H9 (cell line): Measurements from ENCODE around the gene C17orf75. TPM values are rescaled to one million over a fixed set of nuclear protein-coding genes. Genes with fewer than 3 reads are reported as not detected.

Experiments
- DNase-seq: peaks from one replicate; pipeline ENCODE4 v3.0.0-alpha.2; 2017
- H2AFZ ChIP-seq: one replicate; pipeline ENCODE4 v1.6.1; 2013; ENCODE audit warnings: mild to moderate bottlenecking, low read length, control low read depth, moderate library complexity
- H2AK5ac ChIP-seq: 2 replicates; pipeline ENCODE4 v1.6.1; 2013; ENCODE audit warnings: low read length, control low read depth, mixed read lengths; ENCODE audit not compliant: insufficient read length
- H2BK120ac ChIP-seq: one replicate; pipeline ENCODE4 v1.6.1; 2013; ENCODE audit warnings: low read depth, mild to moderate bottlenecking, low read length, control low read depth, inconsistent platforms; ENCODE audit not compliant: poor library complexity, severe bottlenecking
- H2BK12ac ChIP-seq: 2 replicates; pipeline ENCODE4 v1.6.1; 2013; ENCODE audit warnings: low read length, control low read depth, mixed read lengths, low read depth; ENCODE audit not compliant: insufficient read length
- H2BK15ac ChIP-seq: 2 replicates; pipeline ENCODE4 v1.6.1; 2013; ENCODE audit warnings: low read depth, low read length, control low read depth
- H2BK20ac ChIP-seq: one replicate; pipeline ENCODE4 v1.6.1; 2013; ENCODE audit warnings: low read depth, mild to moderate bottlenecking, low read length, control low read depth, inconsistent platforms; ENCODE audit not compliant: poor library complexity, severe bottlenecking
- H2BK5ac ChIP-seq: 2 replicates; pipeline ENCODE4 v1.6.1; 2013; ENCODE audit warnings: low read length, control low read depth, mixed read lengths; ENCODE audit not compliant: insufficient read length
- H3K14ac ChIP-seq: 2 replicates; pipeline ENCODE4 v1.6.1; 2013; ENCODE audit warnings: low read length, control low read depth; ENCODE audit not compliant: insufficient read depth
- H3K18ac ChIP-seq: 2 replicates; pipeline ENCODE4 v1.6.1; 2013; ENCODE audit warnings: low read depth, mild to moderate bottlenecking, mixed read lengths, low read length, control low read depth; ENCODE audit not compliant: insufficient read length
- H3K23ac ChIP-seq: 2 replicates; pipeline ENCODE4 v1.6.1; 2013; ENCODE audit warnings: low read length, control low read depth, mixed read lengths, low read depth; ENCODE audit not compliant: insufficient read length
- H3K23me2 ChIP-seq: 2 replicates; pipeline ENCODE4 v1.6.1; 2013; ENCODE audit warnings: low read depth, mild to moderate bottlenecking, mixed read lengths, low read length, control low read depth; ENCODE audit not compliant: insufficient read length, poor library complexity, severe bottlenecking
- H3K27ac ChIP-seq: 2 replicates; pipeline ENCODE4 v1.5.1; 2013; ENCODE audit warnings: low read length, control low read depth, mixed read lengths, low read depth; ENCODE audit not compliant: insufficient read length
- H3K27me3 ChIP-seq: 2 replicates; pipeline ENCODE4 v1.6.1; 2013; ENCODE audit warnings: low read length, control low read depth, inconsistent platforms; ENCODE audit not compliant: insufficient read depth
- H3K4ac ChIP-seq: 2 replicates; pipeline ENCODE4 v1.6.1; 2013; ENCODE audit warnings: low read depth, mild to moderate bottlenecking, control low read depth, inconsistent platforms, low read length, moderate library complexity
- H3K4me1 ChIP-seq: 2 replicates; pipeline ENCODE4 v1.6.1; 2013; ENCODE audit warnings: low read length, control low read depth, inconsistent platforms; ENCODE audit not compliant: insufficient read depth
- H3K4me2 ChIP-seq: 2 replicates; pipeline ENCODE4 v1.6.1; 2013; ENCODE audit warnings: low read length, control low read depth, mixed read lengths; ENCODE audit not compliant: insufficient read length, insufficient read depth
- H3K56ac ChIP-seq: 2 replicates; pipeline ENCODE4 v1.6.1; 2013; ENCODE audit warnings: low read depth, mild to moderate bottlenecking, mixed read lengths, low read length, control low read depth; ENCODE audit not compliant: insufficient read length
- H3K79me1 ChIP-seq: 2 replicates; pipeline ENCODE4 v1.6.1; 2013; ENCODE audit warnings: low read depth, mild to moderate bottlenecking, moderate library complexity, low read length, control low read depth, inconsistent platforms; ENCODE audit not compliant: insufficient read depth, poor library complexity, severe bottlenecking
- H3K79me2 ChIP-seq: 2 replicates; pipeline ENCODE4 v1.6.1; 2013; ENCODE audit warnings: low read length, control low read depth, inconsistent platforms; ENCODE audit not compliant: insufficient read depth
- H3K9ac ChIP-seq: 2 replicates; pipeline ENCODE4 v1.6.1; 2013; ENCODE audit warnings: low read length, control low read depth, mixed read lengths; ENCODE audit not compliant: insufficient read length; ENCODE audit errors: extremely low read depth
- H3K9me3 ChIP-seq: one replicate; pipeline ENCODE4 v1.6.1; 2013; ENCODE audit warnings: low read depth, low read length, inconsistent platforms; ENCODE audit not compliant: control insufficient read depth
- H3T11ph ChIP-seq: one replicate; pipeline ENCODE4 v1.6.1; 2013; ENCODE audit warnings: mild to moderate bottlenecking, low read length, control low read depth, inconsistent platforms
- H4K20me1 ChIP-seq: one replicate; pipeline ENCODE4 v1.6.1; 2013; ENCODE audit not compliant: control insufficient read depth, insufficient read length, insufficient read depth
- H4K5ac ChIP-seq: 2 replicates; pipeline ENCODE4 v1.6.1; 2013; ENCODE audit warnings: low read depth, mild to moderate bottlenecking, mixed read lengths, low read length, control low read depth; ENCODE audit not compliant: insufficient read length
- H4K8ac ChIP-seq: replicated peaks from 2 replicates; pipeline ENCODE4 v1.6.1; 2013; ENCODE audit warnings: low read length, control low read depth, mixed read lengths, low read depth; ENCODE audit not compliant: insufficient read length
- H4K91ac ChIP-seq: 2 replicates; pipeline ENCODE4 v1.6.1; 2013; ENCODE audit warnings: low read depth, mild to moderate bottlenecking, moderate library complexity, mixed read lengths, low read length, control low read depth; ENCODE audit not compliant: insufficient read length
- H3K27ac Mint-ChIP-seq, 3 experiments: 2 replicates in 2 of 3; 3 replicates in 1 of 3; pipeline ENCODE4 v1.8.0; 2020 to 2021; ENCODE audit warnings: mixed read lengths in 3 of 3, mild to moderate bottlenecking in 1 of 3, moderate library complexity in 1 of 3
- H3K27me3 Mint-ChIP-seq: 2 replicates; pipeline ENCODE4 v1.8.0; 2021; ENCODE audit warnings: low read depth, mild to moderate bottlenecking, moderate library complexity, mixed read lengths
- H3K36me3 Mint-ChIP-seq, 3 experiments: 2 replicates in 2 of 3; 3 replicates in 1 of 3; pipeline ENCODE4 v1.8.0; 2020 to 2021; ENCODE audit warnings: low read depth in 3 of 3, mixed read lengths in 3 of 3; ENCODE audit not compliant: insufficient read depth in 1 of 3
- H3K4me1 Mint-ChIP-seq, 2 experiments: 2 replicates each; pipeline ENCODE4 v1.8.0; 2020; ENCODE audit warnings: mixed read lengths in 2 of 2
- H3K4me3 Mint-ChIP-seq, 2 experiments: 2 replicates in 1 of 2; 3 replicates in 1 of 2; pipeline ENCODE4 v1.8.0; 2020 to 2021; ENCODE audit warnings: mild to moderate bottlenecking in 2 of 2, mixed read lengths in 2 of 2, moderate library complexity in 1 of 2
- H3K9me3 Mint-ChIP-seq, 2 experiments: 2 replicates in 1 of 2; 3 replicates in 1 of 2; pipeline ENCODE4 v1.8.0; 2020; ENCODE audit warnings: mild to moderate bottlenecking in 2 of 2, mixed read lengths in 2 of 2, moderate library complexity in 1 of 2
- WGBS: extraction: QIAGEN DNeasy Blood & Tissue Kit; methylation state at CpG from one replicate; pipeline ENCODE4 v1.1.7; 2013; ENCODE audit warnings: missing lambda C conversion rate, low lambda C conversion rate, mixed read lengths; ENCODE audit not compliant: insufficient read length; ENCODE audit errors: extremely low coverage; 5-methylcytosine and 5-hydroxymethylcytosine counted together
- total RNA-seq: library from RNA; stranded (reverse); gene quantifications from 2 replicates; pipeline ENCODE4 v1.2.1, GENCODE V29; 2021
- TF ChIP-seq, protein P1 (sequence below): fragments of 200-600 bp; sonication (generic); conservative IDR thresholded peaks from 3 replicates; pipeline ENCODE4 v1.8.0; 2021; ENCODE audit warnings: antibody characterized with exemption, mild to moderate bottlenecking

C17orf75 gene
- total RNA-seq, 1 experiment from 2014 or later: 40.4 TPM

DNA sequence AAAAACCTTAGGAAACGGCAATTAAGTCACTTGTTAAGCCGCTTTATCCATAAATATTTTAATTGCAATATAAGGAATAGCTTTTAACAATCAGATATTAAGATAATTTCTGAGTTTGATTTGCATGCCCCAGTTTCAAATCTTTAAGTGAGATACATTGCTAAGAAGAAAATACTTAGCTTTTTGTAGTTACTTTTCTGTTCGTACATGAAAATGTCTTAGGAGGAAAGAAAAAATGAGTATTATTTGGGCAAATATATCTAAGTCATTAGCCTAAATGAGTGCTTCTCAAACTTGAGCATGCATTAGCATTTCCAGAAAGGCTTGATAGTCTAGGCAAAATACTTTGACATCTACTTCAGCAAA lies 14.4 kb upstream of the C17orf75 start:
- Histone ChIP-seq H3K79me1 (peaks cover 13% of the 10 kb centered on the region), H2BK15ac (no peak overlapping the region), H3K18ac (no peak overlapping the region), H2BK20ac (no peak overlapping the region), H3K23me2 (no peaks in the 10 kb centered on the region), H3K56ac (no peak overlapping the region), H4K20me1 (peaks cover 2% of the 10 kb centered on the region), H2BK5ac (no peak overlapping the region), H2AFZ (no peak overlapping the region), H3K4me1 (no peaks in the 10 kb centered on the region; the same call in 1 of the 2 replicates), H4K8ac (no peak overlapping the region), H3K27me3 (no peaks in the 10 kb centered on the region), H3K9ac (no peak overlapping the region), H2BK120ac (no peak overlapping the region), H2BK12ac (no peak overlapping the region), H2AK5ac (no peak overlapping the region), H3K4ac (no peak overlapping the region), H3K23ac (no peak overlapping the region), H3K27ac (no peak overlapping the region), H4K5ac (no peak overlapping the region), H3K79me2 (peaks cover 49% of the 10 kb centered on the region), H3K14ac (no peak overlapping the region), H4K91ac (no peak overlapping the region), H3K4me2 (no peak overlapping the region), H3T11ph (no peak overlapping the region), H3K9me3 (no peaks in the 10 kb centered on the region)
- peak overlapping the region in 1 of 3 experiments; percentile 66; a peak in 1 of 7 replicates for H3K27ac Mint-ChIP-seq
- no CpG with 5 or more reads among the region's 3 CpGs for WGBS
- TF ChIP-seq, protein P1, sequence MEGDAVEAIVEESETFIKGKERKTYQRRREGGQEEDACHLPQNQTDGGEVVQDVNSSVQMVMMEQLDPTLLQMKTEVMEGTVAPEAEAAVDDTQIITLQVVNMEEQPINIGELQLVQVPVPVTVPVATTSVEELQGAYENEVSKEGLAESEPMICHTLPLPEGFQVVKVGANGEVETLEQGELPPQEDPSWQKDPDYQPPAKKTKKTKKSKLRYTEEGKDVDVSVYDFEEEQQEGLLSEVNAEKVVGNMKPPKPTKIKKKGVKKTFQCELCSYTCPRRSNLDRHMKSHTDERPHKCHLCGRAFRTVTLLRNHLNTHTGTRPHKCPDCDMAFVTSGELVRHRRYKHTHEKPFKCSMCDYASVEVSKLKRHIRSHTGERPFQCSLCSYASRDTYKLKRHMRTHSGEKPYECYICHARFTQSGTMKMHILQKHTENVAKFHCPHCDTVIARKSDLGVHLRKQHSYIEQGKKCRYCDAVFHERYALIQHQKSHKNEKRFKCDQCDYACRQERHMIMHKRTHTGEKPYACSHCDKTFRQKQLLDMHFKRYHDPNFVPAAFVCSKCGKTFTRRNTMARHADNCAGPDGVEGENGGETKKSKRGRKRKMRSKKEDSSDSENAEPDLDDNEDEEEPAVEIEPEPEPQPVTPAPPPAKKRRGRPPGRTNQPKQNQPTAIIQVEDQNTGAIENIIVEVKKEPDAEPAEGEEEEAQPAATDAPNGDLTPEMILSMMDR: no peak
- DNase-seq: no peak
- H3K4me3 Mint-ChIP-seq: no peak overlapping the region
- no peaks in the 10 kb centered on the region for H3K9me3 Mint-ChIP-seq
- H3K27me3 Mint-ChIP-seq: no peaks in the 10 kb centered on the region
- H3K4me1 Mint-ChIP-seq: peaks cover 23 to 33% of the 10 kb centered on the region in 2 experiments
- H3K36me3 Mint-ChIP-seq: peaks cover 58 to 86% (median 80%) of the 10 kb centered on the region in 3 experiments
